Measurements from ENCODE around the gene GDPD4.

GDPD4 gene

GRCh38 chr11:77316733-77317342 lies 15.4 kb upstream of the GDPD4 start:
- ChIA-PET CTCF (no interaction called here), POLR2A (no interaction called here)
- DNase-seq (ENCODE audit: extremely low spot score) = no peak
- no peak for TF ChIP-seq TARDBP (IDR thresholded peaks at IDR 0.05)
- no peak for TF ChIP-seq PKNOX1 (IDR thresholded peaks at IDR 0.05)
- TF ChIP-seq BHLHE40 (IDR thresholded peaks at IDR 0.05; ENCODE audit: borderline replicate concordance) = no peak
- TF ChIP-seq ZNF384 (IDR thresholded peaks at IDR 0.05) = no peak
- TF ChIP-seq FOXA1 (IDR thresholded peaks at IDR 0.05) = no peak
- TF ChIP-seq FOXK2 (IDR thresholded peaks at IDR 0.05) = no peak
- no peak for TF ChIP-seq L3MBTL2 (conservative IDR thresholded peaks at IDR 0.05)
- no peak for TF ChIP-seq HDGF (IDR thresholded peaks at IDR 0.05; ENCODE audit: borderline replicate concordance)
- TF ChIP-seq FOXM1 (IDR thresholded peaks at IDR 0.05; ENCODE audit: borderline replicate concordance) = no peak
- TF ChIP-seq CTBP1 (IDR thresholded peaks at IDR 0.05; ENCODE audit: borderline replicate concordance) = no peak

- POLR2A ChIA-PET = no interaction called here
- CTCF ChIA-PET = no interaction called here
- no peak for TF ChIP-seq CTBP1 (IDR thresholded peaks at IDR 0.05; ENCODE audit: borderline replicate concordance)
- TF ChIP-seq L3MBTL2 (conservative IDR thresholded peaks at IDR 0.05) = no peak
- TF ChIP-seq SP1 (IDR thresholded peaks at IDR 0.05) = no peak
- no peak for TF ChIP-seq HDGF (IDR thresholded peaks at IDR 0.05; ENCODE audit: borderline replicate concordance)
- TF ChIP-seq FOXA1 (IDR thresholded peaks at IDR 0.05) = no peak
- TF ChIP-seq SUZ12 (IDR thresholded peaks at IDR 0.05) = no peak
- TF ChIP-seq LEF1 (IDR thresholded peaks at IDR 0.05; ENCODE audit: borderline replicate concordance) = no peak
- no peak for TF ChIP-seq TARDBP (IDR thresholded peaks at IDR 0.05)
- TF ChIP-seq ZNF384 (IDR thresholded peaks at IDR 0.05) = no peak
- no peak for TF ChIP-seq NFRKB (IDR thresholded peaks at IDR 0.05)
- TF ChIP-seq FOXK2 (IDR thresholded peaks at IDR 0.05) = no peak
- TF ChIP-seq BHLHE40 (IDR thresholded peaks at IDR 0.05; ENCODE audit: borderline replicate concordance) = no peak
- no peak for TF ChIP-seq FOXM1 (IDR thresholded peaks at IDR 0.05; ENCODE audit: borderline replicate concordance)
- TF ChIP-seq PKNOX1 (IDR thresholded peaks at IDR 0.05) = no peak
- TF ChIP-seq ARNT (IDR thresholded peaks at IDR 0.05) = no peak
- no peak for TF ChIP-seq ELF4 (IDR thresholded peaks at IDR 0.05)
- DNase-seq (ENCODE audit: extremely low spot score) = no peak
Measured at GRCh38 chr11:77312107-77312506, 10.6 kb upstream of the GDPD4 start.

- CTCF ChIA-PET = no interaction called here
- no peak for DNase-seq (ENCODE audit: extremely low spot score)
- TF ChIP-seq FOXK2 (IDR thresholded peaks at IDR 0.05) (no peak), PKNOX1 (IDR thresholded peaks at IDR 0.05) (no peak)
- POLR2A ChIA-PET = no interaction called here
Measured at GRCh38 chr11:77311701-77312100, 10.2 kb upstream of the GDPD4 start.

GRCh38 chr11:77310721-77311120 lies 9.2 kb upstream of the GDPD4 start:
- TF ChIP-seq SP1 (IDR thresholded peaks at IDR 0.05) (no peak), LEF1 (IDR thresholded peaks at IDR 0.05; ENCODE audit: borderline replicate concordance) (no peak), SUZ12 (IDR thresholded peaks at IDR 0.05) (no peak), L3MBTL2 (conservative IDR thresholded peaks at IDR 0.05) (no peak), BHLHE40 (IDR thresholded peaks at IDR 0.05; ENCODE audit: borderline replicate concordance) (no peak), HDGF (IDR thresholded peaks at IDR 0.05; ENCODE audit: borderline replicate concordance) (no peak), ZNF384 (IDR thresholded peaks at IDR 0.05) (no peak), ARNT (IDR thresholded peaks at IDR 0.05) (no peak), TARDBP (IDR thresholded peaks at IDR 0.05) (no peak), CTBP1 (IDR thresholded peaks at IDR 0.05; ENCODE audit: borderline replicate concordance) (no peak), PKNOX1 (IDR thresholded peaks at IDR 0.05) (no peak), ELF4 (IDR thresholded peaks at IDR 0.05) (no peak), FOXK2 (IDR thresholded peaks at IDR 0.05) (no peak), FOXM1 (IDR thresholded peaks at IDR 0.05; ENCODE audit: borderline replicate concordance) (no peak), NFRKB (IDR thresholded peaks at IDR 0.05) (no peak), FOXA1 (IDR thresholded peaks at IDR 0.05) (no peak)
- CTCF ChIA-PET = no interaction called here
- POLR2A ChIA-PET = no interaction called here
- no peak for DNase-seq (ENCODE audit: extremely low spot score)

GRCh38 chr11:77309401-77310085 lies 8.1 kb upstream of the GDPD4 start:
- POLR2A ChIA-PET = no interaction called here
- TF ChIP-seq SP1 (IDR thresholded peaks at IDR 0.05) (no peak), PKNOX1 (IDR thresholded peaks at IDR 0.05) (no peak), HDGF (IDR thresholded peaks at IDR 0.05; ENCODE audit: borderline replicate concordance) (no peak), ELF4 (IDR thresholded peaks at IDR 0.05) (no peak), L3MBTL2 (conservative IDR thresholded peaks at IDR 0.05) (no peak), FOXA1 (IDR thresholded peaks at IDR 0.05) (no peak), NFRKB (IDR thresholded peaks at IDR 0.05) (no peak), FOXM1 (IDR thresholded peaks at IDR 0.05; ENCODE audit: borderline replicate concordance) (no peak), CTBP1 (IDR thresholded peaks at IDR 0.05; ENCODE audit: borderline replicate concordance) (no peak), TARDBP (IDR thresholded peaks at IDR 0.05) (no peak), BHLHE40 (IDR thresholded peaks at IDR 0.05; ENCODE audit: borderline replicate concordance) (no peak), ZNF384 (IDR thresholded peaks at IDR 0.05) (no peak), LEF1 (IDR thresholded peaks at IDR 0.05; ENCODE audit: borderline replicate concordance) (no peak), SUZ12 (IDR thresholded peaks at IDR 0.05) (no peak), ARNT (IDR thresholded peaks at IDR 0.05) (no peak), FOXK2 (IDR thresholded peaks at IDR 0.05) (no peak)
- no peak for DNase-seq (ENCODE audit: extremely low spot score)
- CTCF ChIA-PET = no interaction called here
